ENCODE data around the gene GRID1. TPM values are rescaled to one million over a fixed set of nuclear protein-coding genes. Genes with fewer than 3 reads are reported as not detected.

The GRID1 gene
- total RNA-seq, 1 donor from 2014 or later = not detected

DNA sequence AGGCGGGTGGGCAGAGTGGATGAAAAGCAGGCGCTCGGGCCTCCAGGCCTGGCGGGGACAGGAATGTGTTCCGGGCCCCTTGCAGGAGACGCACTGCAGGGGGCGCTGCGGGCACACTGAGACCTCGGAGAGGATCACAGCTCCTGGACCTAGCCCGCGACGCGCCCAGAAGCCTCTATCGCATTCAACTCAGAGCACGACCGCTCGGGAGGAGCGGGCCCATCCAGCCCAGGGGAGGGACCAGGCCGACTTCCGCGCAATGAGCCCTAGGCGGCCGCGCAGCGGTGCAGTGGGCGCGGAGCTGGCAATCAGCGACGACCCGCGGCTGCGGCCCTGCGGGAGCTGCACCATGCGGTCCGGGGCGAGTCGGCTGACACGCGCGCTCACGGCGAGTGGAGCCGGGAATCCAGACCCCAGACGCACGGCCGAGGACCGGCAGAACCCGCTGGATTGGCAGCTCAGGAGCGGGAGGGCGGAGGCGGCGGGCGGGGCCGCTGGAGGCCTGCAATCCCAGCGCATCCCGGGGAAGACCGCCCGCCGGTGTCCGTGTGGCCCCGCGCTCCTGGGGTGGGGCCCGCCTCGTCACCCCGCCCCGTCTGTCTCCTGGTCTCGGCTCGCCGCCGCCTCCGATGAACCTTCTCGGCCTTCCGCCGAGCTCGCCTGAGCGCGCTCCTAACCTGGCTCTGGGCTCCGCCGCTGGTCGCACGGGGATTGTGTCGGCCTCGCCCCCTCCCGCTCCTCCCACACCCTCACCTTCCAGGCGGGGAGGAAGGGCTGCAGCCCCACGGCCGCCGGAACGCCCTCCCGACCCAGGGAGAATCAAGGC lies 33.5 kb upstream of the GRID1 start:
- ChIA-PET CTCF (interaction anchor here (0.7 to 6.1 kb wide), 20 partner anchors 12 to 499 kb away, joined by 3 to 96 read pairs (median 4); no protein-coding TSS in a partner anchor), POLR2A (interaction anchor here (0.6 to 4.1 kb wide), 8 partner anchors 12 to 571 kb away, joined by 3 to 60 read pairs (median 4); partner anchors contain the start of gene WAPL)
- Mint-ChIP-seq H3K27me3 (peaks cover 5% of the 10 kb centered on the region), H3K9me3 (no peaks in the 10 kb centered on the region), H3K4me1 (peaks cover 13% of the 10 kb centered on the region), H3K27ac (peak overlapping the region; percentile 69), H3K36me3 (ENCODE audit: low read depth) (no peaks in the 10 kb centered on the region), H3K4me3 (peak overlapping the region; percentile 87)
- DNase-seq (peak; percentile 87), ATAC-seq (ENCODE audit: low read depth) (peak; percentile 87)
- intact Hi-C loops (cut with micrococcal nuclease) = loop anchor here (1.0 to 5.0 kb wide), 8 partner anchors 13 to 499 kb away; partner anchors contain the start of gene WAPL
- TF ChIP-seq, protein P1, sequence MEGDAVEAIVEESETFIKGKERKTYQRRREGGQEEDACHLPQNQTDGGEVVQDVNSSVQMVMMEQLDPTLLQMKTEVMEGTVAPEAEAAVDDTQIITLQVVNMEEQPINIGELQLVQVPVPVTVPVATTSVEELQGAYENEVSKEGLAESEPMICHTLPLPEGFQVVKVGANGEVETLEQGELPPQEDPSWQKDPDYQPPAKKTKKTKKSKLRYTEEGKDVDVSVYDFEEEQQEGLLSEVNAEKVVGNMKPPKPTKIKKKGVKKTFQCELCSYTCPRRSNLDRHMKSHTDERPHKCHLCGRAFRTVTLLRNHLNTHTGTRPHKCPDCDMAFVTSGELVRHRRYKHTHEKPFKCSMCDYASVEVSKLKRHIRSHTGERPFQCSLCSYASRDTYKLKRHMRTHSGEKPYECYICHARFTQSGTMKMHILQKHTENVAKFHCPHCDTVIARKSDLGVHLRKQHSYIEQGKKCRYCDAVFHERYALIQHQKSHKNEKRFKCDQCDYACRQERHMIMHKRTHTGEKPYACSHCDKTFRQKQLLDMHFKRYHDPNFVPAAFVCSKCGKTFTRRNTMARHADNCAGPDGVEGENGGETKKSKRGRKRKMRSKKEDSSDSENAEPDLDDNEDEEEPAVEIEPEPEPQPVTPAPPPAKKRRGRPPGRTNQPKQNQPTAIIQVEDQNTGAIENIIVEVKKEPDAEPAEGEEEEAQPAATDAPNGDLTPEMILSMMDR (IDR thresholded peaks at IDR 0.05) = no peak

DNA sequence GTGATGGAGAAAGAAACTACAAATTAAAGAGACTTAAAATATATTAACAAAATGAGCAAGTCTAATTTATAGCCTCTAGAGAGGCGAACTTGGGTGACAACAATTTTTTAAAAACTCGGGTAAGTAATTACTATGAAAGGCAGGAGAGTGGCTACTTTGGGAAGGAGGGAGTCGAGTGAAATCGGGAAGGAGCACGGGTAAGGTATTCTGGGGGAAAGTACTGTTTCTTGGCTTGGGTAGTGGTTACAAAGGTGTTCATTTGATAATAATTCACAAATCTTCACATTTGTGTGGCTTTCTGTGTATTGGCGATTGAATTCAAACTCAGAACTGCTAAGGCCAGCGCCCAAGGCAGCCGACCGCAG lies 32.9 kb upstream of the GRID1 start:
- CTCF ChIA-PET = interaction anchor here (0.7 to 6.1 kb wide), 12 partner anchors 11 to 500 kb away, joined by 3 to 96 read pairs (median 4); no protein-coding TSS in a partner anchor
- intact Hi-C loops (cut with micrococcal nuclease) = no loop called here
- Mint-ChIP-seq H3K27ac (peak overlapping the region; percentile 53), H3K36me3 (ENCODE audit: low read depth) (no peaks in the 10 kb centered on the region), H3K4me1 (peaks cover 13% of the 10 kb centered on the region), H3K9me3 (no peaks in the 10 kb centered on the region), H3K4me3 (peak overlapping the region; percentile 87), H3K27me3 (peaks cover 5% of the 10 kb centered on the region)
- POLR2A ChIA-PET = interaction anchor here (0.6 to 4.1 kb wide), 7 partner anchors 13 to 501 kb away, joined by 3 to 60 read pairs (median 5); partner anchors contain the start of gene WAPL
- ATAC-seq (ENCODE audit: low read depth) (no peak), DNase-seq (no peak)
- TF ChIP-seq, protein P1 (IDR thresholded peaks at IDR 0.05) = no peak

DNA sequence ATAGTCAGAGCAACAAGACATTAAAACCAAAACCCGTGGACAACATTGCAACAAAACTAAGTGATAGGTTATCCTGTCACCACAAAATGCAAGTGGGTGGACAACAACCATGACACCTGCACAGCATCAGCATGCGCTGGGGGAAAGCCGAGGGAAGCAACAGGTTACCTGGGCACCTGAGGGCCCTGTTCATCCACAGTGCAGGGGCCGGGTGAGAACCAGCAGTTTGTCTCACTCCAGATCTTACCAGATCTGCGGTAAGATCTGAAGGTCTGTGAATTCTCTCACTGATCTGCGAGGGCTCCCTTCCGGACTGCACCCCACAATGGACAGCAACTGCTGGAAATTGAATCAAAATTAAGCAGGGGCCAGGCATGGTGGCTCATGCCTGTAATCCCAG lies 30.5 kb upstream of the GRID1 start:
- H3K9me3 Mint-ChIP-seq = no peaks in the 10 kb centered on the region
- no peak for DNase-seq
- no peaks in the 10 kb centered on the region for H3K36me3 Mint-ChIP-seq (ENCODE audit: low read depth)
- CTCF ChIA-PET = interaction anchor here (6.1 kb wide), 1 partner anchor 189 kb away, joined by 96 read pairs; no protein-coding TSS in a partner anchor
- no peak overlapping the region for H3K27ac Mint-ChIP-seq
- ATAC-seq (ENCODE audit: low read depth) = no peak
- peaks cover 14% of the 10 kb centered on the region for H3K27me3 Mint-ChIP-seq
- H3K4me1 Mint-ChIP-seq = peaks cover 21% of the 10 kb centered on the region
- H3K4me3 Mint-ChIP-seq = no peak overlapping the region
- intact Hi-C loops (cut with micrococcal nuclease) = no loop called here
- POLR2A ChIA-PET = no interaction called here
- TF ChIP-seq, protein P1 (IDR thresholded peaks at IDR 0.05) = no peak

DNA sequence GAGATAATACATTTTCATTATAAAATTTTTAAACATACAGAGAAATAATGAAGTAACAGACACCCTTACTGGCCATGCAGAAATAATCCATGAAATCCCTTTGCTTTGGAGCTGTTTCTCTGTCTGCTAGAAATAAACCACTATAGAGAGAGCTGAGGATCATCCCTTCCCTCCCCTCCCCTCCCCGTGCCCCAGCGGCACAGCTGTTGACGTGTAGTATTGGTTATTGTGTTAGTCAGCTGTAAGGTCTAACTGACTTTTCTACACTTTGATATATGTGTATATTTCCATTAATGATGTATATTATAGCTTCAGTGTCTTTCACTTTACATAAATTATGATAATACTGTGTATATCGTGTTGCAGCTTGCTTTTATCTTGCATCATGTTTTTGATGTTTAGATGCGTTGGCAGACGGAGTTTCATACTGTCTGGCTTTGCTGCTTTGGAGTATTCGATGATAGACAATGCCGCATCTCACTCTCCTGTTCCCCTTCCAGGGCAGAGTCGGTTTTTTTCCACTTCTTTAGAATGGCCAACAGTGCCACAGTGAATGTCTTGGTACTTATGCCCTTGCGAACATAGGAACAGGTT lies 27.4 kb upstream of the GRID1 start:
- ATAC-seq (ENCODE audit: low read depth) = no peak
- H3K4me1 Mint-ChIP-seq = peaks cover 24% of the 10 kb centered on the region
- intact Hi-C loops (cut with micrococcal nuclease) = no loop called here
- no peak overlapping the region for H3K4me3 Mint-ChIP-seq
- peaks cover 36% of the 10 kb centered on the region for H3K27me3 Mint-ChIP-seq
- H3K36me3 Mint-ChIP-seq (ENCODE audit: low read depth) = no peaks in the 10 kb centered on the region
- TF ChIP-seq, protein P1 (IDR thresholded peaks at IDR 0.05) = no peak
- H3K27ac Mint-ChIP-seq = no peak overlapping the region
- ChIA-PET CTCF (no interaction called here), POLR2A (no interaction called here)
- no peaks in the 10 kb centered on the region for H3K9me3 Mint-ChIP-seq
- no peak for DNase-seq

DNA sequence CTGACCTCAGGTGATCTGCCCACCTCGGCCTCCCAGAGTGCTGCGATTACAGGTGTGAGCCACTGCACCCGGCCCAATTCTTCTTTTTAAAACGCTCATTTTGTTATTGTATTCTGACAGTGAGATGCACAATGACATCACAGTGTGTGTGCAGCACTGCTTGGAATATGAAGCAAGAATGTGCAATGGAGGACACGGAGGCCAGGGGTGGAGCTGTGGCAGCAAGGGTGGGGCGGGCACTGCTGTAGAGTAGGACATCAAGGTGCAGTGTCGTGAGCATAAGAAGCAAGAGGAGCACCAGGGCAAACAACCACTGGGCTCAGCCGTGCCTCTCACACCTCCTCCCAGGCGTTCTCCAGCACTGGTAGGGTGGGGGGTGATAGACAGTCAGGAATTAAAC lies 26.8 kb upstream of the GRID1 start:
- Mint-ChIP-seq H3K9me3 (no peaks in the 10 kb centered on the region), H3K27ac (no peak overlapping the region), H3K4me3 (no peak overlapping the region), H3K36me3 (ENCODE audit: low read depth) (no peaks in the 10 kb centered on the region), H3K4me1 (peaks cover 24% of the 10 kb centered on the region), H3K27me3 (peaks cover 38% of the 10 kb centered on the region)
- ATAC-seq (ENCODE audit: low read depth) = no peak
- no peak for DNase-seq
- CTCF ChIA-PET = interaction anchor here (1.4 kb wide), 1 partner anchor 192 kb away, joined by 5 read pairs; no protein-coding TSS in a partner anchor
- intact Hi-C loops (cut with micrococcal nuclease) = no loop called here
- POLR2A ChIA-PET = no interaction called here
- TF ChIP-seq, protein P1 (IDR thresholded peaks at IDR 0.05) = no peak

Data from activated B cell treated with CpG ODN at 0.5 μM for 24 hours (primary cell).